Measurements from ENCODE around the gene ZNF324. TPM values are rescaled to one million over a fixed set of nuclear protein-coding genes. Genes with fewer than 3 reads are reported as not detected.
"Not testable (repeated sequence)": the region's sequence is repeated elsewhere in the genome, so short reads cannot be mapped to it uniquely, and the experiment has no call there.

ZNF324 gene
- total and polyA plus RNA-seq, 3 experiments from 2014 or later, result 13.9 to 21.0 (median 19.8) TPM

DNA sequence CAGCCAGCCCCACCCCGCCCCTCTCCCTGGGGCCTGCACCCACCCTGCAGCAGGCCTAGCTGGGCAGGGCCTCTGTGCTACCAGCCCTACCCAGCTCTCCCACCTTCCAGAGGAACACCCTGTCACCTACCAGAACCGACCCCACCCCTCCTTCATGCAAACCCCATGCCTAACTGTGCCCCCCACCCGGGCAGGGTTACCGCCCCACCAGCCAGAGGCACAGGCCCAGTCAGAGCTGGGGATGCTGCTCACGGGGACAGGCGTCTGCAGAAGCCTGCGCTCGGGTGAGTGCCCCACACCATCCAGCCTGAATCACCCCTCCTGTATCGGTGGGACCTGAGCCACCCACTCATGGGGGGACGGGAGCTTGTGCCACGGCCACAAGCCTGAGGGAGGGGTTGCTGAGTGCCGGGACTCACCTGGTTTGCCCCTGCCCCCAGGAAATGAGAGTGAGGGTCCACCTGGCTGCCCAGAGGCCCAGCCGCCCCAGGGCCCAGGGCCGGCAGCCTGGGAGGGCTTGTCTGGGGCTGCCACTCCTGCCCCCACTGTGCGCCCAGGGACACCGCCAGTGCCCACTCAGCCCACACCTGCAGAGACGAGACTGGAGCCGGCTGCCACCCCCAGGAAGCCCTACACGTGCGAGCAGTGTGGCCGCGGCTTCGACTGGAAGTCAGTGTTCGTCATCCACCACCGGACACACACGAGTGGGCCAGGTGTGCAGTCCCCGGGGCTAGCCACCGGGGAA lies 13.0 kb downstream of the ZNF324 start:
- H3K9me3 ChIP-seq (ENCODE audit: low read length), result no peaks in the 10 kb centered on the region
- H3K4me3 Mint-ChIP-seq, result no peak overlapping the region
- H3K27me3 ChIP-seq (ENCODE audit: insufficient read depth, low read length, poor library complexity, severe bottlenecking), result no peaks in the 10 kb centered on the region
- H3K36me3 ChIP-seq (ENCODE audit: insufficient read depth, low read length), result no peaks in the 10 kb centered on the region
- peaks cover 0 to 15% (median 3%) of the 10 kb centered on the region in 3 donors for H3K36me3 Mint-ChIP-seq
- H3K27me3 Mint-ChIP-seq, result no peaks in the 10 kb centered on the region
- H3K27ac ChIP-seq (ENCODE audit: low read depth, low read length), result no peak overlapping the region
- no peak overlapping the region for H3K4me3 ChIP-seq (ENCODE audit: low read length)
- no peaks in the 10 kb centered on the region for H3K9me3 Mint-ChIP-seq
- ChIA-PET CTCF (no interaction called here), POLR2A (no interaction called here)
- peaks cover 14 to 20% (median 19%) of the 10 kb centered on the region in 3 donors for H3K4me1 Mint-ChIP-seq
- no peak overlapping the region for H3K27ac Mint-ChIP-seq
- DNase-seq, result no peak
- H3K4me1 ChIP-seq (ENCODE audit: insufficient read depth, low read length), result peaks cover 14% of the 10 kb centered on the region

DNA sequence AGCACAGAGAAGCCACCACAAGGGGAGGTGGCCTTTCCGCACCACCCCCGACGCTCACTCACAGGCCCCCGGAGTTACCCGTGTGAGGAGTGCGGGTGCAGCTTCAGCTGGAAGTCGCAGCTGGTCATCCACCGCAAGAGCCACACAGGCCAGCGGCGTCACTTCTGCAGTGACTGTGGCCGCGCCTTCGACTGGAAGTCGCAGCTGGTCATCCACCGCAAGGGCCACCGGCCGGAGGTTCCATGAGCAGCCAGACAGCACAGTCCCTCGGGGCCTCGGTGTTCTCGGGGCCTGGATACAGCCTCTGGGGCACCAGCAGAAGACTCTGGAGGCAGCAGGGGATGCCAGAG lies 13.6 kb downstream of the ZNF324 start:
- no peaks in the 10 kb centered on the region for H3K9me3 ChIP-seq (ENCODE audit: low read length)
- no peaks in the 10 kb centered on the region for H3K27me3 ChIP-seq (ENCODE audit: insufficient read depth, low read length, poor library complexity, severe bottlenecking)
- Mint-ChIP-seq H3K27me3 (no peaks in the 10 kb centered on the region), H3K4me3 (no peak overlapping the region), H3K4me1 (peaks cover 9 to 15% (median 13%) of the 10 kb centered on the region in 3 donors), H3K36me3 (peaks cover 0 to 15% (median 3%) of the 10 kb centered on the region in 3 donors), H3K9me3 (no peaks in the 10 kb centered on the region), H3K27ac (no peak overlapping the region)
- H3K27ac ChIP-seq (ENCODE audit: low read depth, low read length), result no peak overlapping the region
- POLR2A ChIA-PET, result no interaction called here
- no peak for DNase-seq
- H3K4me3 ChIP-seq (ENCODE audit: low read length), result no peak overlapping the region
- H3K36me3 ChIP-seq (ENCODE audit: insufficient read depth, low read length), result no peaks in the 10 kb centered on the region
- CTCF ChIA-PET, result no interaction called here
- peaks cover 8% of the 10 kb centered on the region for H3K4me1 ChIP-seq (ENCODE audit: insufficient read depth, low read length)

DNA sequence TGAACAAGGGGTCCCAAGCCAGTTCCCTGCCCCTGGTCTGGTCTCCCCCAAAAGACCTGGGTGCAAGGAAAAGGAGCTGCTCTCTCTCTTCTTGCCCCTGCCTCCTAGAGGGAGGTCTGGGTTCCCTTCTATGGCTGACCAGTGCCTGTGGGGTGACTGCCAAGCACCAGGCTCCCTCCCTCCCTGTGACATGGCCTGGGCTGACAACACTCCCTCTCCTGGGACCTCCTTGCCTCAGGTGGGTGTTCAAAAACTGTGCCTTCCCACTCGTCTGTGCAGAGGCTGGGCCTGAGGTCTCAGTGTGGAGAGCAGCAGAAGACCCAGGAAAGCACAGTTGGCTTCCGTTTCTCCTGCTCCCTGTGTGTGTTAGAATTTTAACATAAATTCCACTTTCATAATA lies 14.0 kb downstream of the ZNF324 start:
- peaks cover 8% of the 10 kb centered on the region for H3K4me1 ChIP-seq (ENCODE audit: insufficient read depth, low read length)
- Mint-ChIP-seq H3K27me3 (no peaks in the 10 kb centered on the region), H3K36me3 (peaks cover 0 to 13% (median 3%) of the 10 kb centered on the region in 3 donors), H3K4me3 (no peak overlapping the region), H3K9me3 (no peaks in the 10 kb centered on the region), H3K27ac (peak overlapping the region in 1 of 8 donors; percentile 75), H3K4me1 (peaks cover 8 to 11% (median 10%) of the 10 kb centered on the region in 3 donors)
- ChIA-PET CTCF (no interaction called here), POLR2A (no interaction called here)
- no peaks in the 10 kb centered on the region for H3K9me3 ChIP-seq (ENCODE audit: low read length)
- no peaks in the 10 kb centered on the region for H3K36me3 ChIP-seq (ENCODE audit: insufficient read depth, low read length)
- H3K27me3 ChIP-seq (ENCODE audit: insufficient read depth, low read length, poor library complexity, severe bottlenecking), result no peaks in the 10 kb centered on the region
- DNase-seq, result no peak
- no peak overlapping the region for H3K4me3 ChIP-seq (ENCODE audit: low read length)
- H3K27ac ChIP-seq (ENCODE audit: low read depth, low read length), result no peak overlapping the region

DNA sequence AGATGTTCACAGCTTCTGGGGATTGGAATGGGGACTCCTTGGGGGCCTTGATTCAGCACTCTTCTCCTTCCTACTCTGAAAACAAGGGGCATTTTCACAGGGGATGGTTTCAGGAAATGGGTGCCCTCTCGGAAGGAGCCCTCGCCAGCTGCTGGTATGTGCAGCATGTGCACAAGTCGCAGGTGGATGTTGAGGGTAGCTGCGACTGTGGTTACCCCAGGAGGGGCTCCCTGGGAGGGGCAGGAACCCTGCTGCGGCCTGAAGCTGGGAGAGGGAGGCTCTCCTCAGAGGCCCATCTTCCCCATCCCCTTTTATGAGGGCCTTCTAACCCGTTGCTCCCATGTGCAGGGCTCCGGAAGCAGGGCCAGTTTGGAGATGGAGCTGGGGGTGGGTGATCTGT lies 15.5 kb downstream of the ZNF324 start:
- Mint-ChIP-seq H3K27me3 (no peaks in the 10 kb centered on the region), H3K9me3 (no peaks in the 10 kb centered on the region), H3K36me3 (peaks cover 0 to 9% (median 3%) of the 10 kb centered on the region in 3 donors), H3K4me1 (peaks cover 0 to 2% (median 0%) of the 10 kb centered on the region in 3 donors), H3K4me3 (no peak overlapping the region), H3K27ac (no peak overlapping the region)
- no peak overlapping the region for H3K27ac ChIP-seq (ENCODE audit: low read depth, low read length)
- no peaks in the 10 kb centered on the region for H3K9me3 ChIP-seq (ENCODE audit: low read length)
- H3K4me3 ChIP-seq (ENCODE audit: low read length), result no peak overlapping the region
- CTCF ChIA-PET, result interaction anchor here (1.3 kb wide), 1 partner anchor 99 kb away, joined by 4 read pairs; no protein-coding TSS in a partner anchor
- H3K27me3 ChIP-seq (ENCODE audit: insufficient read depth, low read length, poor library complexity, severe bottlenecking), result no peaks in the 10 kb centered on the region
- POLR2A ChIA-PET, result no interaction called here
- DNase-seq, result no peak
- H3K36me3 ChIP-seq (ENCODE audit: insufficient read depth, low read length), result no peaks in the 10 kb centered on the region
- H3K4me1 ChIP-seq (ENCODE audit: insufficient read depth, low read length), result no peaks in the 10 kb centered on the region

DNA sequence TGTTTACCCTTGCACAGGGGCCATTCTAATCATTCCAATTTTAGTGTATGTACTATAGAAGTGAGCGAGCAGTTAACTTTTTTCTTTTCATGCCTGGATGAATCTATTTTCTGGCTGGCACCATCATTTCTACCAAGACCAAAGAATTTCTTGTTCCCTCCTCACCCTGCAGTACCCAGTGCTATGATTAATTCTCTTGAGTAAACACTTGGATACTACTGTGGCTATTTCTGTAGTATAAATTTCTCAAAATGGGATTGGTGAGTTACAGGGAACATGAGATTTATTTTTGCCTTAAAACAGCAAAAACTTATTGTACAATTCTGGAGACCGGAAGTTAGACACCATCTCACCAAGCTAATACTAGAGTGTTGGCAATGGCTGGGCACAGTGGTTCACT lies 16.9 kb downstream of the ZNF324 start:
- Mint-ChIP-seq H3K4me3 (no peak overlapping the region), H3K27me3 (no peaks in the 10 kb centered on the region), H3K9me3 (no peaks in the 10 kb centered on the region), H3K36me3 (peaks cover 0 to 9% (median 3%) of the 10 kb centered on the region in 3 donors), H3K4me1 (peaks cover 0 to 2% (median 1%) of the 10 kb centered on the region in 3 donors), H3K27ac (no peak overlapping the region)
- no peak for DNase-seq
- Histone ChIP-seq H3K36me3 (ENCODE audit: insufficient read depth, low read length) (no peaks in the 10 kb centered on the region), H3K4me3 (ENCODE audit: low read length) (no peak overlapping the region), H3K9me3 (ENCODE audit: low read length) (no peaks in the 10 kb centered on the region), H3K4me1 (ENCODE audit: insufficient read depth, low read length) (no peaks in the 10 kb centered on the region), H3K27ac (ENCODE audit: low read depth, low read length) (no peak overlapping the region), H3K27me3 (ENCODE audit: insufficient read depth, low read length, poor library complexity, severe bottlenecking) (no peaks in the 10 kb centered on the region)
- CTCF ChIA-PET, result no interaction called here
- POLR2A ChIA-PET, result interaction anchor here (0.6 kb wide), 1 partner anchor 90 kb away, joined by 10 read pairs; no protein-coding TSS in a partner anchor

DNA sequence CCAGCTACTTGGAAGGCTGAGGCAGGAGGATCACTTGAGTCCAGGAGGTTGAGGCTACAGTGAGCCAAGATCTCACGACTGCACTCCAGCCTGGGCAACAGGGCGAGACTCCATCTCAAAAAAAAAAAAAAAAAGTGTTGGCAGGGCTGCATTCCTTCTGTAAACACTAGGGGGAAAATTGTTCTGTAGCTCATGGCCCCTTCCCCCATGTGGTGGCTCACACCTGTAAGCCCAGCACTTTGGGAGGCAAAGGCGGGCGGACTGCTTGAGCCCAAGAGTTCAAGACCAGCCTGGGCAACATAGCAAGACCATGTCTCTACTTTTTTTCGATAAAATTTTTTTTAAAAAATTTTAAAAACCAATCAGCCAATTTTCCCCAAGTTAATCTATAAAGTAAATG lies 17.5 kb downstream of the ZNF324 start:
- POLR2A ChIA-PET; H3K36me3 ChIP-seq (ENCODE audit: insufficient read depth, low read length): not testable (repeated sequence)

DNA sequence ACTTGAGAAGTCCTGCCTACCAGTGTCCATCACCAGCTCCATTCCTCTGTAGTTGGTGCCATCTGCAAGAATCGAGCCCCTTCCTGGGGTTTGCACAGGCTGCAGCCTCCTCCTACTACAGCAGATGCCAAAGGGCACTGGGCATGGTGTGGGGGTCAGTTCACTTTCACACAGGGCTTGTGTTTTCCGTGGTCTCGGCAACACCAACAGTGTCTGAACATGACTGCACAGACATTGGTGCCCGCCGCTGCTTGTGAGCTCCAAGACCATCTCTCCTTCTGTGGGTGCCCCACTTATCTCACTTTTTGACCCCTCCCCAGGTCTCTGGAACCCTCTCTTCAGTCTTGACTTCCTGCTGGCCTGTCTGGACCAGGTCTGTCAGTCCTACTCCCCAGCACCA lies 24.5 kb downstream of the ZNF324 start:
- Mint-ChIP-seq H3K9me3 (no peaks in the 10 kb centered on the region), H3K36me3 (peaks cover 0 to 2% (median 0%) of the 10 kb centered on the region in 3 donors), H3K27me3 (no peaks in the 10 kb centered on the region), H3K4me3 (no peak overlapping the region), H3K27ac (peak overlapping the region in 1 of 8 donors; percentile 21), H3K4me1 (peaks cover 0 to 7% (median 0%) of the 10 kb centered on the region in 3 donors)
- DNase-seq, result no peak
- POLR2A ChIA-PET, result no interaction called here
- CTCF ChIA-PET, result no interaction called here
- Histone ChIP-seq H3K4me3 (ENCODE audit: low read length) (no peak overlapping the region), H3K4me1 (ENCODE audit: insufficient read depth, low read length) (no peaks in the 10 kb centered on the region), H3K27me3 (ENCODE audit: insufficient read depth, low read length, poor library complexity, severe bottlenecking) (no peaks in the 10 kb centered on the region), H3K27ac (ENCODE audit: low read depth, low read length) (no peak overlapping the region), H3K9me3 (ENCODE audit: low read length) (no peaks in the 10 kb centered on the region), H3K36me3 (ENCODE audit: insufficient read depth, low read length) (no peaks in the 10 kb centered on the region)

More for the DNA sequence above, 17.5 kb downstream of the ZNF324 start:
- H3K4me3 Mint-ChIP-seq; CTCF ChIA-PET; DNase-seq; H3K9me3 ChIP-seq (ENCODE audit: low read length); H3K27me3 ChIP-seq (ENCODE audit: insufficient read depth, low read length, poor library complexity, severe bottlenecking); H3K27ac Mint-ChIP-seq; H3K27me3 Mint-ChIP-seq; H3K4me3 ChIP-seq (ENCODE audit: low read length); H3K9me3 Mint-ChIP-seq; H3K4me1 Mint-ChIP-seq; H3K27ac ChIP-seq (ENCODE audit: low read depth, low read length); H3K36me3 Mint-ChIP-seq; H3K4me1 ChIP-seq (ENCODE audit: insufficient read depth, low read length): not testable (repeated sequence)

DNA sequence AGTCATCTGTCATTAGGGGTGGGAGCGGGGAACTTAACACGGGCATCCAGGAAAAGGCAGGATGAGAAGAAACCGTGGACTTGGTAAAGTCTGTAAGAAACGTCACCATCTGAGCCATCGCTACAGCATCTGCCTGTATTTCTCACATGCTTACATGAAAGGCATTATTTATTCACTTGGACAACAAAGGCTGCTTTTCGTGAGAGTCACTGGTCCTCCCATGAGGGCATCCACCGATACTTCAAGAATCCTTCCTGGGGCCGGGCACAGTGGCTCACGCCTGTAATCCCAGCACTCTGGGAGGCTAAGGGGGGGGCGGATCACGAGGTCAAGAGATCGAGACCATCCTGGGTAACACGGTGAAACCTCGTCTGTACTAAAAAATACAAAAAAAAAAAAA lies 25.4 kb downstream of the ZNF324 start:
- no peak for DNase-seq
- Mint-ChIP-seq H3K4me3 (no peak overlapping the region), H3K4me1 (peaks cover 5 to 14% (median 6%) of the 10 kb centered on the region in 3 donors), H3K27me3 (no peaks in the 10 kb centered on the region), H3K36me3 (peaks cover 0 to 2% (median 0%) of the 10 kb centered on the region in 3 donors), H3K27ac (peak overlapping the region in 1 of 8 donors; percentile 39), H3K9me3 (no peaks in the 10 kb centered on the region)
- H3K27ac ChIP-seq (ENCODE audit: low read depth, low read length), result no peak overlapping the region
- CTCF ChIA-PET, result no interaction called here
- POLR2A ChIA-PET, result no interaction called here
- no peaks in the 10 kb centered on the region for H3K36me3 ChIP-seq (ENCODE audit: insufficient read depth, low read length)
- no peaks in the 10 kb centered on the region for H3K27me3 ChIP-seq (ENCODE audit: insufficient read depth, low read length, poor library complexity, severe bottlenecking)
- H3K4me1 ChIP-seq (ENCODE audit: insufficient read depth, low read length), result peaks cover under 1% of the 10 kb centered on the region
- H3K9me3 ChIP-seq (ENCODE audit: low read length), result no peaks in the 10 kb centered on the region
- H3K4me3 ChIP-seq (ENCODE audit: low read length), result no peak overlapping the region
